M059J (cell line): ENCODE data around the gene IKBKG. TPM values are rescaled to one million over a fixed set of nuclear protein-coding genes. Genes with fewer than 3 reads are reported as not detected.
A peak's percentile ranks its signal among the peaks of the same experiment; 100 is the strongest.
"Not testable (repeated sequence)": the region's sequence is repeated elsewhere in the genome, so short reads cannot be mapped to it uniquely, and the experiment has no call there.

Experiments used
- DNase-seq: peaks from one replicate; pipeline ENCODE4 v3.0.0-alpha.2; 2012; ENCODE audit warnings: low read depth
- total RNA-seq: library from RNA; depleted of rRNA; stranded (reverse); fragments of >200 nt; shearing (Covaris generic); gene quantifications from 2 replicates; pipeline ENCODE4 v1.2.3, GENCODE V29; 2014; rRNA removed

The IKBKG gene
- total RNA-seq, 1 experiment from 2014 or later = 70.5 TPM

- DNase-seq = no peak
Measured at GRCh38 chrX:154602766-154603437, 55.5 kb downstream of the IKBKG start.

- peak; percentile 96 for DNase-seq
Measured at GRCh38 chrX:154603438-154604430, 56.3 kb downstream of the IKBKG start.

GRCh38 chrX:154605566-154605965 lies 58.1 kb downstream of the IKBKG start:
- no peak for DNase-seq

GRCh38 chrX:154607370-154607769 lies 60.0 kb downstream of the IKBKG start:
- DNase-seq = peak; percentile 12

GRCh38 chrX:154607976-154608375 lies 60.6 kb downstream of the IKBKG start:
- not testable (repeated sequence) for DNase-seq

- not testable (repeated sequence) for DNase-seq
Measured at GRCh38 chrX:154608823-154609222, 61.4 kb downstream of the IKBKG start.

GRCh38 chrX:154611146-154611545 lies 63.7 kb downstream of the IKBKG start:
- not testable (repeated sequence) for DNase-seq

- not testable (repeated sequence) for DNase-seq
Measured at GRCh38 chrX:154613586-154613985, 66.2 kb downstream of the IKBKG start.

Other genes with a start within 250 kb of the IKBKG start
- gene FLNA, start 173.0 kb upstream of the IKBKG start, total RNA-seq = 1,078 and 2,383 TPM in 2 replicates
- gene EMD, start 168.3 kb upstream of the IKBKG start, total RNA-seq = 101 and 105 TPM in 2 replicates
- 3,989 and 5,487 TPM in 2 replicates for gene RPL10, start 149.2 kb upstream of the IKBKG start, total RNA-seq
- gene DNASE1L1, start 138.4 kb upstream of the IKBKG start, total RNA-seq = 49.1 and 65.3 TPM in 2 replicates
- 24.9 and 32.1 TPM in 2 replicates for gene TAFAZZIN, start 136.1 kb upstream of the IKBKG start, total RNA-seq
- gene ATP6AP1, start 118.9 kb upstream of the IKBKG start, total RNA-seq = 123 and 144 TPM in 2 replicates
- 210 and 222 TPM in 2 replicates for gene GDI1, start 110.5 kb upstream of the IKBKG start, total RNA-seq
- gene FAM50A, start 103.5 kb upstream of the IKBKG start, total RNA-seq = 99.6 and 139 TPM in 2 replicates
- 4.3 and 8.9 TPM in 2 replicates for gene PLXNA3, start 89.3 kb upstream of the IKBKG start, total RNA-seq
- gene LAGE3, start 68.3 kb upstream of the IKBKG start, total RNA-seq = 102 and 104 TPM in 2 replicates
- 74.0 and 101 TPM in 2 replicates for gene UBL4A, start 61.0 kb upstream of the IKBKG start, total RNA-seq
- gene SLC10A3, start 57.0 kb upstream of the IKBKG start, total RNA-seq = 65.4 and 80.7 TPM in 2 replicates
- 53.2 and 72.8 TPM in 2 replicates for gene FAM3A, start 31.4 kb upstream of the IKBKG start, total RNA-seq
- 157 and 205 TPM in 2 replicates for gene G6PD, start 774 bp upstream of the IKBKG start, total RNA-seq
- not detected in 2 replicates for gene CTAG1A, start 37.5 kb downstream of the IKBKG start, total RNA-seq
- not detected in 2 replicates for gene CTAG1B, start 71.7 kb downstream of the IKBKG start, total RNA-seq
- 1.1 TPM in 1 of 2 replicates, not detected in the other for gene CTAG2, start 106.0 kb downstream of the IKBKG start, total RNA-seq
- 6.0 and 15.6 TPM in 2 replicates for gene GAB3, start 203.5 kb downstream of the IKBKG start, total RNA-seq
- gene DKC1, start 215.2 kb downstream of the IKBKG start, total RNA-seq = 63.9 and 71.2 TPM in 2 replicates